ENCODE data around the gene TAMALIN. TPM values are rescaled to one million over a fixed set of nuclear protein-coding genes. Genes with fewer than 3 reads are reported as not detected.
"Not testable (repeated sequence)": the region's sequence is repeated elsewhere in the genome, so short reads cannot be mapped to it uniquely, and the experiment has no call there.

Gene TAMALIN
- total and polyA plus RNA-seq, 2 of the 4 experiments (the other 2 are of a cell fraction) = 2.7 to 5.3 TPM

- not testable (repeated sequence) for BruUV-seq (replicated peaks); H4K5ac ChIP-seq (ENCODE audit: low read depth, low read length); ATAC-seq (ENCODE audit: low read depth)
Observed at GRCh38 chr12:51979306-51979705, 27.4 kb upstream of the TAMALIN start.

More at GRCh38 chr12:51979306-51979705, 27.4 kb upstream of the TAMALIN start:
- peaks cover 12% of the 10 kb centered on the region for H3K9me1 ChIP-seq (ENCODE audit: insufficient read depth, low read length)
- DNase-seq; H3K4me3 ChIP-seq (ENCODE audit: insufficient read depth, low read depth, low read length); H3K9ac ChIP-seq (ENCODE audit: low read depth, low read length); H3K27me3 ChIP-seq (ENCODE audit: control insufficient read depth, insufficient read depth, low read length); intact Hi-C loops (cut with micrococcal nuclease); CTCF ChIA-PET; H3K56ac ChIP-seq (ENCODE audit: extremely low read depth, insufficient read depth, low read length); H3K4me2 ChIP-seq (ENCODE audit: low read depth, low read length); H2AFZ ChIP-seq (replicated peaks; ENCODE audit: low read length, poor library complexity); dilution Hi-C loops (cut with HindIII; ENCODE audit: low sequenced_read_pairs, unreplicated experiment); H3K23ac ChIP-seq (ENCODE audit: low read depth, low read length); H4K20me1 ChIP-seq (ENCODE audit: insufficient read depth, low read length); H3K18ac ChIP-seq (ENCODE audit: low read depth, low read length); POLR2A ChIA-PET (ENCODE audit: unreplicated experiment); H3K9me3 ChIP-seq (ENCODE audit: control insufficient read depth, insufficient read depth, low read length); H3K27ac ChIP-seq (ENCODE audit: insufficient read depth, low read length): not testable (repeated sequence)
- in situ Hi-C loops (cut with MboI; ENCODE audit: low sequenced_read_pairs) = loop anchor here (5.0 kb wide), 1 partner anchor 87 kb away; no protein-coding TSS in a partner anchor
- peak overlapping the region; percentile 60 for H3K4ac ChIP-seq (ENCODE audit: low read depth, low read length)
- 0 out of 3 replicates have a peak overlapping the region, but pooled peaks have one; percentile 12 for H2BK15ac ChIP-seq (ENCODE audit: low read depth, low read length)
- peaks cover 16% of the 10 kb centered on the region for H3K4me1 ChIP-seq (ENCODE audit: control insufficient read depth, insufficient read depth, low read length)
- peak overlapping the region; percentile 37 for H2BK5ac ChIP-seq (ENCODE audit: low read depth, low read length, poor library complexity, severe bottlenecking)
- WGBS, 2 experiments (ENCODE audit: extremely low coverage in 2 of 2, insufficient read length in 1 of 2) = 40% methylated on average over 1 of the region's 5 CpGs; no CpG with 5 or more reads in 1 of the 2 experiments
- H2AK9ac ChIP-seq (replicated peaks; ENCODE audit: low read depth, low read length, poor library complexity) = peak overlapping the region; percentile 48
- peaks cover 13 to 59% of the 10 kb centered on the region in 2 experiments; a peak in 3 of 4 replicates for H3K79me1 ChIP-seq (ENCODE audit: low read depth in 1 of 2, low read length in 2 of 2)
- peaks cover 46% of the 10 kb centered on the region for H3K36me3 ChIP-seq (ENCODE audit: control insufficient read depth, insufficient read depth, low read length)
- H2BK120ac ChIP-seq (ENCODE audit: low read depth, low read length) = peak overlapping the region; percentile 54
- peak overlapping the region; percentile 9; the same call in 1 of the 2 replicates for H2BK20ac ChIP-seq (ENCODE audit: low read depth, low read length)
- H4K8ac ChIP-seq (ENCODE audit: low read depth in 2 of 2, low read length in 2 of 2) = peak overlapping the region in 1 of 2 experiments; percentile 61; a peak in 1 of 4 replicates
- peak overlapping the region; percentile 54; the same call in 1 of the 2 replicates for H4K91ac ChIP-seq (ENCODE audit: insufficient read depth, low read depth, low read length)
- H3K14ac ChIP-seq (replicated peaks; ENCODE audit: low read depth, low read length) = peak overlapping the region; percentile 19; the same call in 1 of the 2 replicates
- peak overlapping the region; percentile 80; the same call in 1 of the 2 replicates for H2AK5ac ChIP-seq (ENCODE audit: low read depth, low read length)
